CD4-positive, alpha-beta T cell treated with Interleukin-12 subunit alpha and Interleukin-12 subunit beta, for 1 hour (primary cell): ENCODE measurements around the gene ERC2.
"Not testable (repeated sequence)": the region's sequence is repeated elsewhere in the genome, so short reads cannot be mapped to it uniquely, and the experiment has no call there.

Experiments
- DNase-seq: peaks from one replicate; pipeline ENCODE4 v3.0.0-alpha.2; 2020

Gene ERC2

DNA sequence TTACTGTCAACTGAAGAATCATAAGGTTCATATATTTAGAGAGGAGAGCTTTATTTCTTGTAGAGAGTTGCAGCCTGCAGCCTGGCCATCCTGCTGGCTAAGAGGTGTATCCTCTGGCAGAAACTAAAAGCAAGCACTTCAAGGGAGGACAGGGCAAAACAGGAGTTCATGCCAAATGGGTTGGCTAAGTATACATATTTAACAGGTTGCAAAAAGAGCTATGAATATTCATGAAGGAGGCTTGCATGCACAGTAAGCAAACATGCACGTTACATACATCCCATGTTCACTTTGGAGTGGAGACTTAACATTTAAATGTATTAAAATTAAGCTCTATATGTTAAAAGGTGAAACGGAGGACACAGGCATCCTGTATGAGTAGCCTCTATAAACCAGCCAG is 354.4 kb downstream of the ERC2 start:
- DNase-seq: no peak

DNA sequence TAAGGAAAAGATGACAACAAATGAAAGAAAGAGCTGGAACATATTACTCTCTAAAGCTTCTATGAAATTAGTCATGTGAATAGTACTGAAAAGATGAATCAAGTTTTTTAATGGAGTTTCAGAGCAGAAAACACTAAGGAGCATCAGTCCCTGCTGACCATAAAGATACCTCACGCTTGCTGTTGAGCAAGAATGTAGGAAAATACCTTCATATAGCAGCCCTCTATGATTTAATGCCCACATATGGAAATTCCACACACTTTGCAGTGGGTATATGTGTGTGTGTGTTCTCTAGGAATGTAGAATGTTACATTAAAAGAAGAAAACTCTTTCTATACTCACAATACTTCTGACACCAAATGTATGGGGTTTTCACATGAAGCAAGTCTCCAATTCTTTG is 355.0 kb downstream of the ERC2 start:
- DNase-seq: no peak

DNA sequence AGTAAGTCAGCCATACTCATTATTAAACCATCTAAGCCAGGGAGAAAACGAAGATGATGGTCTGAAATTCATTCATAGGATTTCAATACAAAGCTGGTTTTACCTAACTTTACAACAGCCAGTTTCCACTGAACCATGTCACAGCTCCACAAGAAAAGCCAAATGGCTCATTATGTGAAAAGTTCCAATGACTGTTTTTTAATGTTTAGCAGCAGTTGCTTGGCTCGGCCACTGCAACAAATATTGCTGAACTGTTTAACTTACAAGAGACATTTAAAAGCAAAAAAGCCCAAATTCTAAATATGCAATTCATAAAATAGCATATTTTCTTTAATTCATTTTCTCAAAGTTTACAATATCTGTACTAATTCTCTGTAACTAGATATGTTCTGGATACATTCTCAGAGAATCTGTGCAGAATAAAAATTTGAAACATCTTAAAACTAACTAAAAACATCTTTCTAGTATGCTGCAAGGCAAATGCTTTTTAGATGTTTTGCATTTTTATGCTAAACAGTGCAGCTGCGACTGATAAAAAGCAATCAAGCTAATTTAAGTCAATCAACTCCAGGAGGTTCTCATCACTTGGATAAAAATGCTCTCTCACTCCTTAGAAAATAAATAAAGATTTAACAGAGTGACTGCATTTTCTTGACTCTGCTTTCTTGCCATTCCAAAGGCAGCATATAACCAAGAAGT is 356.5 kb downstream of the ERC2 start:
- no peak for DNase-seq

DNA sequence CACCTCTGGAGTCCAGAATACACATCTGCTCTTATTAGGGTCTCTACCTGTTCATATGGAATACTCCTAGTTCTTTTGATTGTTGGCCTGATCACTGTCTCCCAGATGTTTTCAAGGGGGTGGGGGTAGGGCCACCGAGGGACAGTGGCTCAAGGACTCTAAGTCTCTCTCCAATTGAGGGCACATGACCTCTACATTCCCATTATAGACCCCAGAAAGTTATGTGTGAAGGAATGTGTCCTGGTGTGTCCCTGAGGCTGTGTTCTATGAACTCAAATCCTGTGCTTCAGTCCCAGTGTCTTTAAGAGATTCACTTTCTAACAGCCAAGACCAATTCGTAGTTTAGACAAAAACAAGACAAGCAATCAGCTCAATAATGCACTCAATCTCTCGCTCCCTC is 357.4 kb downstream of the ERC2 start:
- no peak for DNase-seq

DNA sequence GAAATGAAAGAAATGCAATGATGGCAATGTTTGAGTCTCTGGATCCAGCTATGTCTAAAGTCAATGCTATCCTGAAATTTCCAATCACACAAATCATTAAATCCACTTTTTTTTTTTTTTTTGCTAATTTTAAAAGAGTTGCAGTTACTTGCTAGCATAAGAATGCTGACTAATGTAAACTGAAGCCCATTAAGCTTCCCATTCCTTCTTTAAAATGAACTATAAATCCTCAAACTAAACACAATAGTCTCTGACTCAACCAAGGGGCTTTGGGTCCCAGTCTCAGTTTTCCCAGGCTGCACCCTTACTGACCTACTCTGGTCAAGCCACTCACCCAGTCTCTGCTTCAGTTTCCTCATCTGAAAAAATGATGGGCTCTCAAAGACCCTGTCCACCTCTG is 361.1 kb downstream of the ERC2 start:
- DNase-seq: no peak

DNA sequence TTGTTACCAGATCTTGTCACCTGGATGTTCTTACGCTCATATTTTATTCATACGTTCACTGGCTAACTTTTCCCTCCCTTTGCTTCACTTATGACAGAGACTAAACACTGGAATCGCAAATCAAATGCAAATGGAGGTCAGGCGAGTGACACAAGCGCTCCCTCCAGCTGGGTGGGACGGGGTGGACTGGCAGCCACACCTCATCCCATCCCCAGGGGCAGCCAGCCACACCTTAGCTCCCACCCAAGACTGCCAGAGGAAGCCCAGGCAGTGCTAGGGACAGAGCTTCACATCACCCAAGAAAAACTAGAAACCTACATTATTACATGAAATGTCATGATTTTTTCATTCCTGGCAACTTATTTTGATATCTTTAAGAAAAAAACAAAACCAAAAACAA is 366.2 kb downstream of the ERC2 start:
- DNase-seq: no peak

DNA sequence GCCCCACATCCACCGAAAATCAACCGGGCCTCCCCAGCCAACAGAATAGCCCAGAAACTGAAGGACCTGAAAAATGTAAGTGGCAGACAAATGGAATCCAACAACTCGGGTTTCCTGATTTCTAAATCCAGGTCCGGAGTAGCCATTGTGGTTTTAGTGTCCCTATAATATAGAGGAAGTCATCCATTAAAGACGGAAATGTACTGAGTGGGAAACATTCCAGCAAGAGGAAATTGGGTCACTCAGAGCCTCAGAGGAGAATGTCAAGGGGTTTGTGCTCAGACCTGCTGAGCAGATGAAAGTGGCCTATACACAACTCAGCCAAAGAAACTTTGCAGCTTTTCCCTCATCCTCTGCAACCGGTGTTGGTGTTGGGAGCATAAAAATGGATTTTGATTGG is 366.7 kb downstream of the ERC2 start:
- no peak for DNase-seq

DNA sequence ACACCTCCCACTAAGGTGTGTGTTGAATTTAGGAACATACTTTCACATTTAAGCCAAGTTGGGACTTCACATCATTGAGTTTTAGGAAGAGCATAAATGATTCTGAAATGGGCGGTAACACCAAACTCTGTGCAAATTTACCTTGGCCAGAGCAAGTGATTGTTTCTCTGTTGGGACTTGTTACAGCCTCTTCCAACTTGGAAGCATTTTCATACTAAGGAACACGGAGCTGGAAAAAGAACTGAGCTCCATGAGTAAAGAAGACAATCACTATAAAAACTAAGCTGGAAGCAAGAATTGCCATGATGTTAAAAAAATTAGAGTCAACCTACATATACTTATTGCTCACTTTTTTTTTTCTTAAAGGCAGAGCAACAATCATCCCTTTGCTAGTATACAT is 371.3 kb downstream of the ERC2 start:
- DNase-seq: no peak

DNA sequence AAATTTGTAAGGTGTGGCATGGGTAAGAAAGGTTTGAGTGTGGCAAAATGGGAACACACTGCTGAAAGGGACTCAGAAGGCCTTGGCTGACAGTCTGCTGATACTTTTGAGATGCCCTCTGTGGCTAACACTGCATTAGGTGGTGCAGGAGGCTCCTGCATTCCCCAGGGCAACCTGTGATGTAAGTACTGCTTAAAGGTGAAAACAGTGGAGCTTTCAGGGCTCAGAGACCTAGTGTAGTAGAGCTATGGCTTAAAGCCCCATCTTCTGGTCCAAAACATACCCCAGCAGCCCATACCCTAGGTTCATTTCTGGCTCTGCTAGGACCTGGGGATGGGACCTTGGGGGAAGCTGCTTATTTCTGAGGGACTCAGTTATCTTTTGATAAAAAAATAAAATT is 374.1 kb downstream of the ERC2 start:
- DNase-seq: no peak

DNA sequence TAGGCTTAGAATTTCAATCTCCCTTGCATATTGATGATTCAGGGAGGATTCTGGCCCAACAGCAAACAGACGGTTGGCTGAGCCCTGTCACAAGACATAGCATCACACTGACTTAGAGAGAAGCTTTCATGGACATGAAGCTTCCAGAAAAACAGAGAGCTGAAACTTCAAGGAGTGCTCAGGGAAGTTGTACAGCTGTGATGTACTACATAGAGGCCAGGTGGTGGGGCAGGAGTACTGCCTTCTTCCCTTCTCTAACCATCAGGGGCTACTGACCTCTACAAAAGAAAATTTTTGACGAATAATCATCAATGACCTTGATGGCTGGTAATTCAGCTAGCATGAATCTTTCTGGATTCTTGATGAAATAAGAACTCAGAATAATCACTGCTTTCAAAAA is 378.5 kb downstream of the ERC2 start:
- DNase-seq: no peak

DNA sequence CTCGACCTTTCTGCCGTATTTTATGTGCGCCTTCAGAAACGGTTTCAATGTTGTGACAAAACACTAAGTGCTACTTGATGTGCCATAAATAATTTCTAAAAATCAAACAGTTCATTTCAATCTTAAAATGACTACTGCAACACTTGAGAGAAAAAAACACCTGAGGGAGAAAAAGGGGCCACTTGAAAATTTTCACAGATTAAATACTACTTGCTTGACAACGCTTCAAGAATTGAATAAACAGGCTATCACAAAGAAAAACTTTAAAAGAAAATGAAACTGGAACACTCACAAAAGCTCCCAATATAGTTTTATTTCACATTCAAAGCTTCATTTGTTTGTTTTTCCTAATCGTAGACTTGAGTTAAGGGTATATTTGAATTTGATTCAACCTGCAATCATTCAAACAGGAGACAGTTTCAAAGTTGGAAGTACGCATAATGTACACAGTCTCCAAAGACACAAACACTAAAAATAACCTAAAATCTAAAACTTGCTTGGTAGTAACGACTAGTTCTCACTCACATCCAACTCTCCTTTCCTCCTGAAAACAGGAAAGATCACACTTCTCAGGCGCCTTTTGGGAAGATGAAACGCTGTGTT is 380.7 kb downstream of the ERC2 start:
- DNase-seq: no peak

DNA sequence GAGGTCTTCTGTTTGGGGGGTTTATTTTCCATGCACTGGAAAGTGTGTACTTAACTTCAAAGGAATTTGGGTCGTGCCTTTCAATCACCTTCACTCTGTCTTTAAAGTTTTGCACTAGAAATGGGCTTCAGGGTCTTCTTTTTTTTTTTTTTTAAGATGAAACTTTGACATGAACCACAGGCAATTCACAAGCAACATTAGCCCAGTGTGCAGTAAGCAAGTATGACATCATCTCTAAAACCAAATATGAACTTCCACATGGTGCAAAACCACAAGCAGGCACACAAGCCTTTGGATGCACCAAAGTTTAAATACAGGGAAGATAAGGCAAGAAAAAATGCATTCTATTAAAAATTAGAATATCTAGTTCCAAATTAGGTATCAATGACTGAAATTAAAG is 381.9 kb downstream of the ERC2 start:
- no peak for DNase-seq

DNA sequence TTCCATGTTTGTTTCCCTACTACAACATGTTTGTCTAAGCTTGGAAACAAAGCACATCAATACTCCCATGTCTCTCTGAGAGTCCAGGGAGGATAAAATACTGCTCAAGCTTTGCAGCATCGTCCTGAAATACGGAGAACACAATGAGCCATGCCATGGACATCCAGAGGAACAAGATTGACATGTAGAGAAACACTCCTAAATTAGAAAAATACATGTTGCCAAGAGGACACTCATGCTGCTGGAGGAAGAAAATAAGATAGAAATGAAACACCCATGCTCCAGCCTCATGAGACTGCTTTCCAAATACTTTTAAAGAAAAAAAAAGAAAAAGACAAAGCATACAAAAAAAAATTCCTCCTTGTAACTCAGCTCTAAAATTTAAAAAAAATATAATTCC is 387.0 kb downstream of the ERC2 start:
- no peak for DNase-seq

DNA sequence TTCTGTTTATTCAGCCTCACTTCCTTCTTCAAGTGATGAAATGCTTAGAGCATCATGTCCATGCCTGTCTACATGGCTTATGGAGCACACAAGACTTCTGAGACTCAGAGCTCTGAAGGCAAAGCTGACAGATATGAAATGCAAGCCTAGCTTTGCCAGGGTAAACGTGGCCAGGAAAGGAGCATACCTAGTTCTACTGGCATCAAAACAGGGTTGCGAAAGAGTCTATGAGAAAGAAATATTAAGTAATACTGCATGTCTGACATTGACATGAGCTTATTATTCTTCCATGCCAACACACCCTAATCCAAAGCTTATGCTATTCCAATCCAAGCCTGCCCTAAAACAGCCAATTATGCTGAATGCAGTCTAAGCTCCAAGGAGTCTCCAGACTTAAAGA is 391.5 kb downstream of the ERC2 start:
- no peak for DNase-seq

DNA sequence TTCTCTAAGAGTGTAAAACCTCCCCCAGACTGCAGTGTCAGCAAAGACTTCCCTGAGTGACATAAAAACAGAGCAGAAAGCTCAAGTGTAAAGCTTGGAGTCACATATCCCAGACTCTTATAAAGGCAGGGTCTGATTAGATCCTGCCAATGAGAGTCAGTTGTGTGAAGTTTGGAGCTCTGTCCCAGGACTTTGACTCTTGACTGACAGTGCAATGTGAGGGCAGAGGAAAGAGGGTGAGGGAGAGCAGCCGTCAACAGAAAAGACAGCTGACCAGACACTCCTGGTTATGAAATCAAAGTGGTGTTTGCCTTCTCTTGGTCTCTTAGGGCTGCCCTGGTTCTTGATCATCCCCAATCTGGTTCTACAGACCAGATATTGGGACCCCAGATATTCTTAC is 393.2 kb downstream of the ERC2 start:
- DNase-seq: no peak

DNA sequence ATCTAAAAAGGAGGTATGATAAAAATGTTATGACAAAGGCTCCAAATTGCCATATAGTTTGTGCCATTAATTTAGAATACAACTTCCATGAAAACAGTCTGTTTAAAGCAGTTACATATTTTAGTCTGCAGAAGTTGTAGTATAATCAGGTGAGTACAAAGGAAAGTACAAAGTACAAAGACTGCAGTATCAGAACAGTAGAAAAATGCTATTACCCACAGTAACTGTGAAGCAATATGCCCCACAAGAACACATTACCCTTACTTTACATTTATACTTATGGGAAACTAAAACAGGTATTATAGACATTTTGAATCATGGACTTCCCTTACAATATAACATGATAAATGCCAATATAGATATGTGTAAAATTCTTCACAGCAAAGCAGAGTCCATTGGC is 398.5 kb downstream of the ERC2 start:
- no peak for DNase-seq

DNA sequence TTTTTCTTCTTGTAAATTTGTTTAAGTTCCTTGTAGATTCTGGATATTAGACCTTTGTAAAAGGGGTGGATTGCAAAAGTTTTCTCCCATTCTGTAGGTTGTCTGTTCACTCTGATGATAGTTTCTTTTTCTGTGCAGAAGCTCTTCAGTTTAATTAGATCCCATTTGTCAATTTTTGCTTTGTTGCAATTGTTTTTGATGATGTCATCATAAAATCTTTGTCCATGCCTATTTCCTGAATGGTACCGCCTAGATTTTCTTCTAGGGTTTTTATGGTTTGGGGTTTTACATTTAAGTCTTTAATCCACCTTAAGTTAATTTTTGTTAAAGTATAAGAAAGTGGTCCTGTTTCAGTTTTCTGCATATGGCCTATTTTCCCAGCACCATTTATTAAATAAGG is 401.9 kb downstream of the ERC2 start:
- DNase-seq: not testable (repeated sequence)

DNA sequence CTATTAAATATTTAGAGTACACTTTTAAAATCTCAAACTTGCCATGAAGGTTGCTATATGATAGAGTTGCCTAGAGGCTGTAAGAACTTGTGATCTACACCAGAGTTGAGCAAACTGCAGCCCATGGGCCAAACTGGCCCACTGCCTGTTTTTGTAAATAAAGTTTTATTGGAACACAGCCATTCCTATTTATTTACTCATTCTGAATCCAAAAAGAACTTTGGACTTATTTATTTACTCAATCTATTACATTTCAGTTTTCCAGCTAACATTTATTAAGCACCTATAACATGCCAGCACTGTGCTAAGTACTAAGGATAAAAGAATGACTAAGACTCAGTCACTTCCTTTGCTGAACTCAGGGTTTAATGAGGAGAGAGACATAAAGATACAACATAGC is 403.6 kb downstream of the ERC2 start:
- DNase-seq: no peak

DNA sequence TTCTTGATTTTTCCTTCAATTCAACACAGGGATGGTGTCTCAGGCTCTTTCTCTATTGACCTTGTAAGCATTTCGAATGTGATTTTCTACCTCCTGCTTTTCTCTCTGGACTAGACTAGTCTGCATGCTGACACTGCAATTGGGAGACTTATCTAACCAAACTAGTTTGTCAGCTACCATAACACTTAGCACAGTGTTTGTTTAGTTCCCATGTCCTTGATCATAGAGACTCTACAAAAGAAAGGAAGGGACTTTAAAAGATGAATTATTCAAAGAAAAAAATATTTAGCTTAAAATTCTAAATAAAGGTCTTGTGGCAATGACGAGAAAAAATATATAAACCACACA is 407.0 kb downstream of the ERC2 start:
- no peak for DNase-seq

DNA sequence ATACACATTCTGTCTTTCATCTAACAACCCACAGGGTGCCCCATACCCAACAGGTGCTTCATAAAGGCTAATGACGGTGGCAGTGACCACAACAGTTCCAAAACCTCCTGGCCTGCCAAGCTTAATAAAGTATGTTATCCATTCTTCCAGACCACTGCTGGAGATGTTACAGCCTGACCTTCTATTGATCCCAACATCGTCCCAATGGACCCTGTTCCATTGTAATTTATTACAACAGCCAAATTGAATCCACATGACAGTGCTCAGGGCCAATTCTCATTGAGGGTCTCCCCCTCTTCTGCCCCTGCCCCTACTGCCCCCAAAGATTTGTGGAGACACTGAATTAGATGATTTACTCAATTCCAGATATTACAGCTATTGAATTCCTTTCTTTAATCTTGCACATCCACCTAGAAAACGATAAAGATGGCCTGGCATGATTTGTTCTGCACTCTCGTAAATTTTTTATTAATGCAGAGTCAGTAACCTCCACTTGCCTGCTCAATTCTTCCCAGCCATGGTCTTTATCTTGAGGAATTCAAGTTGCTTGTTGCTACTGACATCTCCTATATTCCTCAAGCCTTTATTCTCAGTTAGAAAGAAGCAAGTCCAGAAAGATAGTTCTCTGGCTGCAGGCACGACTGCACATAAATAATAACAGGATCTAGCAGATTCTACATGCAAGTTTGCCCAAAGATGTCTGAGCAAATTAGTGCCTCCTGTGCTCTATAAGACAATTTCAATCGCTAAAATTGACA is 407.6 kb downstream of the ERC2 start:
- no peak for DNase-seq

DNA sequence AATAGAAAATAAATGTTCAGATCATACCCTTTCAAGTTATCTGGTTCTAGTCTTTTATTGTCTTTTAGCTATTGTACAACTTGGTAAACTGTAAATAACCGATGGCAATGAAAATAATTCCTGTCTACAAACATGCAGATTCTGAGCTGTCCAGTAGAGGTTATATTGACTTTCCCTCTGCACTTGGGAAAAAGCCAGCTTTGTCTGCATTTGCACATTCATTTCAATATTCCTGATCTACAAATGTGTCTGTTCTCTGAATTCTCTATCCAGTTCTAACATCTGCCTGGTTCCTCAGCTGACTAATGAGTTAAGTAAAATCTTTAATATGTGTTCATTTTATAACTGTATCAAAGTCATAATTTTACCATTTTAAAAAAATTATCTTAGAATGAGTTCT is 408.5 kb downstream of the ERC2 start:
- no peak for DNase-seq

DNA sequence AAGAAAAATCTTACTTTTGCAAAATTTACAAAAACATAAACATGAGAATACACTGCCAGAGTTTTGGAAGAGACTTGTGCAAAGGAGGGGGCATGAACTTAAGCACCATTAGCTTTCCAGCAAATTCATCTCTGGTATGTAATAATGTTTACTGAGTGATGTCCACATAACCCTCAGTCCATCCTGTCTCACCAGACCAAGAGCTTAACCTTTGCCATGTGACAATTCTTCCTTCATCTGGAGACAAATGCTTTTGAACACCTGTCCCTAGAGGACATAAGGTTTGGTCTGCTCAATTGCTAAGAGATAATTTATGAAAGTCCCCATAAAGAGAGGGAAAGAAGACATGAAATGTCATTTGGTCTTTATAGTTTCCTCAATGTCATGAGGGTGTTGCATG is 412.3 kb downstream of the ERC2 start:
- no peak for DNase-seq

DNA sequence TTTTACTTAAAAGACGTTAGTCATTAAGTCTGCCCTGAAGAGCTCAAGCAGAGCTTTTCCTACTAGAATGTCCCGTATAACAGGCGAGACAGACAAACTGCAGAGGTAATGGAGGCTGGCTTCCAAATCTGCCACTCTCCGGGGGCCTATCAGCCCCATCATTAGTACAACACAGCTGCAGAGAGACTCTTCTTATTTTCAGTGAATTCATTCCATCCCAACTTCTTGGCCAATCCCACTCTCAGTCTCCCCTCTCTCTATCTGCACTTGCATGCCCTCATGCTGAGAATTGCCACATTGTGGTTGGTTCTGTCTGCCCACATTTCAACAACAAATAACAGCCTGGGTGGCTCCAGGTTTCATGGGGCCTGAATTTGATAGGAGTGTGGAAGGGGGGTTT is 412.7 kb downstream of the ERC2 start:
- DNase-seq: no peak

DNA sequence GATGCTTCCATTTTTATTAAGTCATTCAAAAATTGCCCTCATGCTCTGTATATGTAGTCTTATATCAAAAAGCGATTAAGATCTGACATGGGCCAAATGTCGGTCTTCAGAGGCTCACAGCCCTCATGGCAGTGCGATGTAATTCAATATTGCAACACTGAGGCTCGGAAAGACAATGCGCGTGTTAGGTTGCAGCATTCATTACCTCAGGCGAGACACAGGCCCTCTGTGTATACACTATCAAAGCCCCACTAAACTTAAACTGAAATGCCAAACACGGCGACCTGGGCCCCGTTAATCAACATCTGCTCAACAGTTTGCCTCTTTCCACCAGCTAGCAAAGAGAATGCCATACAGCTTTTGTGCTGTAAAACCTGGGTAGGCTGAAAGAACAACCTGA is 413.4 kb downstream of the ERC2 start:
- no peak for DNase-seq

DNA sequence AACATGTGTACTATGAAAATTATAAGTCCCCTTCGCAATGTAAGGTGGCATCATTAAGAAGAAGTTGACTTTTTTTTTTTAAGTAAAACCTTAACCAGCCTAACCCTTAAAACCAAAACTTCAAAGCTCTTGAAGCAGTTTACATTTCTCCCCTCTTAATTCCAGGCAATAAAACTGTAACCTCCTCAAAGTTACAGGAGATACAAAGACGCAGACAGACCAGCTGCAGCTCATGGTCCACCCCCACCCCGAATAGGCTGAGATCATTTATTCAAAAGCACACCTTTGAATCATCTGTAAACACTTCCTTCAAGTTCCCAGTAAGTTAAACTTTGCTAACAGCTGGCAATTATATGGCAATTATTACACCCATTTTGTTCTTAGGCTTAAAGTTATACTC is 414.5 kb downstream of the ERC2 start:
- no peak for DNase-seq
